HepG2 (cell line): ENCODE results near the gene SIGLEC14. TPM values are rescaled to one million over a fixed set of nuclear protein-coding genes. Genes with fewer than 3 reads are reported as not detected.

Experiments
- ATAC-seq: fragments of 200-7000 bp; cut with Tn5 transposase; 3 replicates; pipeline ENCODE4 v1.9.1; 2020; ENCODE audit warnings: mild to moderate bottlenecking, moderate library complexity
- BruUV-seq: library from RNA; stranded (reverse); fragments of 400-500 nt; replicated peaks from 2 replicates; lab custom pipeline; 2021; lab: Mats Ljungman, UMichigan
- CTCF ChIA-PET: fragments of 300-600 bp; formaldehyde crosslinking; extraction: SDS; loops from one replicate; lab custom pipeline; 2021; ENCODE audit warnings: low total read pairs, inconsistent platforms, low intra/inter-chr PET ratio; lab: Yijun Ruan, JAX
- POLR2A ChIA-PET: fragments of 350-600 bp; sonication (Branson Sonifier 250); formaldehyde crosslinking; loops from one replicate; lab custom pipeline; 2020; ENCODE audit warnings: antibody characterized with exemption, inconsistent platforms; lab: Yijun Ruan, JAX
- DNase-seq: peaks from one replicate; pipeline ENCODE4 v3.0.0-alpha.2; 2015; ENCODE audit warnings: low spot score
- FAIRE-seq: peaks from 3 replicates; lab custom pipeline; 2011; peaks lifted over from hg19 to GRCh38; lab: Jason Lieb, UNC
- H2AFZ ChIP-seq: one replicate; pipeline ENCODE4 v1.6.1; 2011; ENCODE audit warnings: low read length, inconsistent platforms
- H3K27ac ChIP-seq: fragments of 300-600 bp; 3 replicates; pipeline ENCODE4 v1.8.0; 2011; ENCODE audit warnings: mixed run types, mild to moderate bottlenecking, mixed read lengths, low read length, inconsistent platforms; ENCODE audit not compliant: insufficient read depth; ENCODE audit errors: extremely low read length
- H3K27me3 ChIP-seq, 2 experiments: fragments of 200-600 bp in 1 of 2; 2 replicates in 1 of 2; 3 replicates in 1 of 2; pipeline versions ENCODE4 v1.6.0 to v1.8.0; 2011; ENCODE audit warnings: low read length in 2 of 2, mild to moderate bottlenecking in 2 of 2, moderate library complexity in 2 of 2, inconsistent platforms in 1 of 2; ENCODE audit not compliant: insufficient read depth in 2 of 2, control insufficient read depth in 1 of 2
- H3K36me3 ChIP-seq, 2 experiments: fragments of 200-600 bp in 1 of 2; replicated peaks in 1 of 2; 2 replicates in 1 of 2; 3 replicates in 1 of 2; pipeline versions ENCODE4 v1.5.1 to v1.8.0; 2011; ENCODE audit warnings: low read length in 2 of 2, inconsistent platforms in 1 of 2; ENCODE audit not compliant: insufficient read depth in 2 of 2, control insufficient read depth in 1 of 2
- H3K4me1 ChIP-seq: 2 replicates; pipeline ENCODE4 v1.5.1; 2012; ENCODE audit warnings: low read length, inconsistent platforms; ENCODE audit not compliant: insufficient read depth
- H3K4me2 ChIP-seq: 2 replicates; pipeline ENCODE4 v1.6.0; 2011; ENCODE audit warnings: low read depth, low read length, inconsistent platforms
- H3K4me3 ChIP-seq, 3 experiments: fragments of 200-600 bp in 1 of 3; sonication (generic), shearing (Covaris generic) in 1 of 3; replicated peaks in 1 of 3; 2 replicates each; pipeline ENCODE4 v1.5.1; 2011 to 2016; ENCODE audit warnings: low read length in 3 of 3, inconsistent platforms in 2 of 3, low read depth in 2 of 3, mild to moderate bottlenecking in 2 of 3, control low read depth in 1 of 3, mixed read lengths in 1 of 3; ENCODE audit not compliant: insufficient read depth in 1 of 3
- H3K79me2 ChIP-seq: one replicate; pipeline ENCODE4 v1.6.1; 2011; ENCODE audit warnings: low read length, inconsistent platforms; ENCODE audit not compliant: insufficient read depth
- H3K9ac ChIP-seq: 2 replicates; pipeline ENCODE4 v1.6.0; 2011; ENCODE audit warnings: mild to moderate bottlenecking, low read depth, low read length, inconsistent platforms; ENCODE audit not compliant: insufficient read depth
- H3K9me3 ChIP-seq: 2 replicates; pipeline ENCODE4 v1.5.1; 2012; ENCODE audit warnings: mild to moderate bottlenecking, low read length
- H4K20me1 ChIP-seq: 2 replicates; pipeline ENCODE4 v1.6.0; 2011; ENCODE audit warnings: inconsistent platforms, mild to moderate bottlenecking, low read length, moderate library complexity; ENCODE audit not compliant: insufficient read depth
- ARNTL ChIP-seq: sonication (generic); formaldehyde crosslinking; IDR thresholded peaks from 2 replicates; pipeline ENCODE4 v1.4.0; 2020; ENCODE audit warnings: mild to moderate bottlenecking, missing genetic modification reagents
- ATF1 ChIP-seq: IDR thresholded peaks from 2 replicates; pipeline ENCODE4 v1.6.1; 2016; ENCODE audit warnings: mild to moderate bottlenecking, control low read depth
- ATF7 ChIP-seq, 2 experiments: fragments of 450-650 bp in 1 of 2; sonication (generic) in 1 of 2; formaldehyde crosslinking in 1 of 2; IDR thresholded peaks; 2 replicates each; pipeline versions ENCODE4 v1.4.0 to v1.6.1; 2016 to 2020; ENCODE audit warnings: antibody characterized with exemption in 1 of 2, mild to moderate bottlenecking in 1 of 2, missing genetic modification reagents in 1 of 2
- BHLHE40 ChIP-seq: IDR thresholded peaks from 2 replicates; pipeline ENCODE4 v1.6.1; 2011; ENCODE audit warnings: low read length, improper control_type of control experiment
- CEBPB ChIP-seq: IDR thresholded peaks from 2 replicates; pipeline ENCODE4 v1.6.1; 2011; ENCODE audit warnings: low read depth, low read length, improper control_type of control experiment, borderline replicate concordance
- EZH2 ChIP-seq: conservative IDR thresholded peaks from 2 replicates; pipeline ENCODE4 v1.6.1; 2012; ENCODE audit warnings: mild to moderate bottlenecking, low read depth, low read length, moderate library complexity
- KLF6 ChIP-seq: IDR thresholded peaks from 2 replicates; pipeline ENCODE4 v1.8.0; 2016; ENCODE audit warnings: missing biosample characterization, missing genetic modification reagents
- KMT2A ChIP-seq: sonication (generic); formaldehyde crosslinking; IDR thresholded peaks from 2 replicates; pipeline ENCODE4 v1.4.0; 2020; ENCODE audit warnings: missing genetic modification reagents
- MLXIP ChIP-seq: sonication (generic); formaldehyde crosslinking; IDR thresholded peaks from 2 replicates; pipeline ENCODE4 v1.9.0; 2021; ENCODE audit warnings: missing genetic modification reagents, borderline replicate concordance
- ZNF83 ChIP-seq: sonication (generic); formaldehyde crosslinking; IDR thresholded peaks from 2 replicates; pipeline ENCODE4 v1.4.0; 2020; ENCODE audit warnings: missing genetic modification reagents, mild to moderate bottlenecking, borderline replicate concordance
- ZNF879 ChIP-seq: sonication (generic); formaldehyde crosslinking; IDR thresholded peaks from 2 replicates; pipeline ENCODE4 v1.8.1; 2023; ENCODE audit warnings: missing genetic modification reagents
- in situ Hi-C: cut with HindIII; loops from 2 replicates; pipeline ENCODE4 v1.10.0; 2017; ENCODE audit warnings: low pct_unique_long_range_greater_than_20kb; ENCODE audit not compliant: extremely low pct_ligation_motif_present
- intact Hi-C: fragments of 100-400 bp; cut with micrococcal nuclease; formaldehyde crosslinking; loops from one replicate; pipeline ENCODE4 v1.10.0; 2022; ENCODE audit not compliant: unreplicated experiment
- polyA plus RNA-seq, 8 experiments: library from polyadenylated mRNA; depleted of rRNA in 3 of 8; stranded (reverse) in 7 of 8; unstranded in 1 of 8; fragments of >200 nt; fragmentation: Illumina TruSeq in 4 of 8; extraction: Trizol in 4 of 8; gene quantifications; 2 replicates each; pipeline versions ENCODE4 v1.2.1 to v1.2.3, GENCODE V29; 2011 to 2016; ENCODE audit warnings: low read depth in 4 of 8, missing spikeins in 1 of 8, mixed read lengths in 1 of 8; ENCODE audit not compliant: insufficient read depth in 1 of 8
- total RNA-seq, 5 experiments: library from RNA; depleted of rRNA; stranded (reverse); fragments of >200 nt; fragmentation: Illumina TruSeq; extraction: Trizol; gene quantifications; 2 replicates each; pipeline ENCODE4 v1.2.3, GENCODE V29; 2016; ENCODE audit warnings: low read depth in 1 of 5

Gene SIGLEC14
- total and polyA plus RNA-seq, 2 of the 13 experiments (the other 11 are each of a cell fraction or from before 2014, with no cell fraction given): 0.05 to 0.09 TPM

DNA sequence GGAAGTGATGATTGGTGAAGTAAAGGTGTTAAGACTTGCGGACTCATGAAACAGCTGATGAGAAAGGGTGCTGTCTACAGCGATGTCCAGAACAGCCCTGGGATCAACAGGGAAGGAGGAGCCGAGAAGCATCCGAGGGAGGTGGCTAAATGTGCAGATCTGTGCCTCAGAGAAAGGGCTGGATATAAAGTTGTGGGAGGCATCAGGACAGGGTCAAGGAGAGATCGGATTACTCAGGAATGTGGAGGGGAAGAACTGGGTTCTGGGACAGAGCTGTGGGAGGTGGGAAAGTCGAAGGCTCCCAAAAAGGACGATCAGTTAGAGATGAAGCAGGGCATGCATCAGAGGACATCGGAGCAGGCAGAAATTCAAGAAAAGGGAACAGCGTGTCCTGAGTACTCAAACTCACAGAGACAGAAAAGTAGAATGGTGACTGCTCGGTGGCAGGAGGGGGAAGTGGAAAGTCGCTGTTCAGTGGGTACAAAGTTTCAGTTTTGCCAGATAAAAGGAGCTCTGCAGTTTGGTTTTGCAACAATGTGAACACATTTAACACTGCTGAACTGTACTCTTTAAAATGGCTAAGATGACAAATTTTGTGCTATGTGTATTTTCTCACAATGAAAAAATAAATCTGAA is 1.9 kb downstream of the SIGLEC14 start (continued):
- TF ChIP-seq MLXIP (CRISPR knock-in tag): no peak
- no peak for TF ChIP-seq ZNF879
- no peak for TF ChIP-seq BHLHE40
- no peak for TF ChIP-seq KLF6 (CRISPR knock-in tag)
- no peak for TF ChIP-seq ARNTL (CRISPR knock-in tag)
- TF ChIP-seq ATF1 (CRISPR knock-in tag): no peak
- no peak for TF ChIP-seq EZH2
- TF ChIP-seq ZNF83 (CRISPR knock-in tag): no peak

DNA sequence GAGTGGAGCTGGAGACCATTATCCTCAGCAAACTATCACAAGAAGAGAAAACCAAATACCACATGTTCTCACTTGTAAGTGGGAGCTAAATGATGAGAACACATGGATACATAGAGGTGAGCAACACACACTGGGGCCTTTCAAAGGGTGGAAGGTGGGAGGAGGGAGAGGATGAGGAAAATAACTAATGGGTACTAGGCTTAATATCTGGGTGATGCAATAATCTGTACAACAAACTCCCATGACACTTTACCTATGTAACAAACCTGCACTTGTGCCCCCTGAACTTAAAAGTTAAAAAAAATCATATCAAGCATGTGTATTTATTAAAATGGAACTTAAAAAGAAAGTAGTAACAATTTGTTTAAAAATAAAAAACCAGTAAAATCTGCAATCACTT is 5.0 kb downstream of the SIGLEC14 start:
- H3K4me2 ChIP-seq: no peak overlapping the region
- in situ Hi-C loops: loop anchor here (25.0 kb wide), 1 partner anchor 354 kb away; no protein-coding TSS in a partner anchor
- FAIRE-seq: no peak
- no peaks in the 10 kb centered on the region for H3K36me3 ChIP-seq
- no peaks in the 10 kb centered on the region for H3K9me3 ChIP-seq
- ATAC-seq: no peak
- ChIA-PET POLR2A (no interaction called here), CTCF (no interaction called here)
- no peak overlapping the region for H3K9ac ChIP-seq
- no peaks in the 10 kb centered on the region for H3K4me1 ChIP-seq
- TF ChIP-seq KMT2A (CRISPR knock-in tag) (no peak), ATF7 (IDR thresholded peaks at IDR 0.05) (peak; percentile 35; the same call in 1 of the 2 replicates), ATF7 (CRISPR knock-in tag; IDR thresholded peaks at IDR 0.05) (no peak), CEBPB (0 out of 2 replicates have a peak, but pooled peaks have one; percentile 39)
- intact Hi-C loops: no loop called here
- peaks cover 2 to 11% of the 10 kb centered on the region in 2 experiments; a peak in 1 of 5 replicates for H3K27me3 ChIP-seq
- H3K79me2 ChIP-seq: no peaks in the 10 kb centered on the region
- H3K27ac ChIP-seq: no peak overlapping the region
- DNase-seq: no peak
- BruUV-seq: no TSS peak
- no peaks in the 10 kb centered on the region for H4K20me1 ChIP-seq
- no peak overlapping the region for H3K4me3 ChIP-seq
- H2AFZ ChIP-seq: no peak overlapping the region
